HG03442 (cell line): ENCODE data around the gene FAM170B.

Source experiments
- ATAC-seq: cut with Tn5 transposase; IDR thresholded peaks from one replicate; pipeline ENCODE4 v1.9.1; 2021; ENCODE audit warnings: mild to moderate bottlenecking, moderate library complexity; ENCODE audit not compliant: unreplicated experiment

The FAM170B gene

DNA sequence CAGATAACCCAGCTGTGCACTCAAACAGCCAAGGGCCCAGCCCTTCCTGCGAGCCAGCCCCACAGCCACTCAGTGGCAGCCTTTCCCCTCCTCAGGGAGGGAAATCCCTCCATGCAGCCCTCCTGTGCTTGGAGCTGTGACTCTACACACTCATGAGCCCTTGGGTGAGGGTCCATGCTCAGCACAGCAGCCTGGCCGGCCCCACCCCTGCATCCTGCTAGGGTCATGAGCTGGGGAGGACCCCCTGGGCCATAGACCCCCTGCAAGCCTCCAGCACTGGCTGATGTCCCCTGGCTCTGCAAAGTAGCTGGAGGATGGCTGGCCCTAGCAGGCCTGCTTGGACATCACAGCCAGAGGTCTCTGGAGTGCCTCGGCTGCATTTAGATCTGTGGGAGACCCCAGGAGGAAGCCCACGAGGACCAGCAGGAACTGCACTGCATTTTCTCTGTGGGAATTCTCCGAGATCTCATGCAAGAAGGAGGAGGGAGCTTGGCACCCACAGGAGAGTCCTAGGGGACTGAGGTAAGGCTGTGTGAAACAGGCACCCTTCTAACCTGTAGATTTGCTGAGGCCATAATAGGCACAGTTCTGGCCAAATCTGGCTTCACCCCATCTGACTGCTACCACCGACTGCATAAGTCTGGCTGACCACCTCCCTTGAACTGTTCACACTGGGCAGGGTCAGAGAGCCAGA, 37.0 kb upstream of the FAM170B start:
- ATAC-seq: no peak

DNA sequence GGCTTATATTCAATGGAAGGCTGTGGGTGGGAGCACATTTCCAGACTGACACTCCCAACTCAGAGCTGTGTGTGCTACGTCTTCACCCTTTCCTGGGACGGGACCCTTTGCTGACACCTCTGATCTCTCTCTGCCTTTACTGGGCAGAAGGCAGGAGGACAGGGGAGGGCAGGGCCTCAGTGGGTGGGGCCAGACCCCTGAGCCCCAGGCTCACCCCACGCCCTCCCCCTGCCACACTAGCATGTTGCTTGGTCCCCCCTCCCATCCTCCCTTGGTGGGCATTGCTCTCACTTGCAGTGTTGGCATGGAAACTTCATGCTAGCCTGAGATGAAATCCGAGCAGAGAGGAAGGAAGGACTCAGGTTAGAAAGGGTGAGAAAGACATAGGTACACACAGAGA, 36.0 kb upstream of the FAM170B start:
- ATAC-seq: no peak

DNA sequence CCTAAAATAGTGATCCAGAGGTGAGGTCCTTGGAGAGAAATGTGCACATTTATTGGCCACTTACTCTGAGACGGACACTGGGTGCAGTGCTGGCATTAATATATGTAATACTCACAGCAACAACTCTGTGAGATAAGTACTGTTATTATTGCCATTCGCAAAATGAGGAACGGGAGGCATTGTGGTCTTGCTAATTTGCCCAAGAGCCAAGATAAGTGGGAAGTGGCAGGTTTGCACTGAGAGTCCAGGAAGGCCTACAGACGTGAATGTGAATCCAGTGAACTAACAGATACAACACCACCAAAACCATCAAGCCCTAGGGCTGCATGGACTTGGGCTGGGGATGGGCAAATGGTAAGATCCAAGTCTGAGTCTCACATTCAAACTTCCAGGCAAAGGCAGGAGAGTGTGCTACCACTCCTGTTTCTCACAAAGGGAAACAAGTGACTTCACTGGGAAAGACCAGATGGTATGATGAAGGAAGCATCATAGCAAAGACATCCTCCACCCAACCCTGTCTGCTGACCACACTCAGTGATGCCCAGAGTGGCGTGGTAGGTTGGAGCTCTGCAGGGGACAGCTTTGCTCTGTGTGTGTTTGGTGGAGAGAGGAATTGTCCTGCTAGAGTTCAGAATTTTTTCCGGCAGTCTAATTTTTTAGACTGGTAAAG, 35.1 kb upstream of the FAM170B start:
- ATAC-seq: no peak

DNA sequence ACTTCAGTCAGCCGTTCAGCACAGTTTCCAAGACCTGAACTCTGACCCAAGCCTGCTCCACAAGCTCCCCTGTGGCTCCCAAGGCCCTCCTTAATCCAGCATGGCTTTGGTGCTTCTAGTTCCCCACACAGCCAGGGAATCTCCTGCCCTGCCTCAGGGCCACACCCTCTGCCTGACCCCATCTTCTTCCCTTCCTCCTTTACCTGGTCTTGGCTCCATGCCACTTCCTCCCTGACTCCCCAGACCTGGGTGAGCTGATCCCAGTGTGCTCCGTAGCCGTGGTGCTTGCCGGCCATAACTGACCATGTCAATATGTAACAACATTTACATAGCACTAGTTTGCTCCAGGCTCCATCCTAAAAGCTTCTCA, 34.3 kb upstream of the FAM170B start:
- no peak for ATAC-seq

DNA sequence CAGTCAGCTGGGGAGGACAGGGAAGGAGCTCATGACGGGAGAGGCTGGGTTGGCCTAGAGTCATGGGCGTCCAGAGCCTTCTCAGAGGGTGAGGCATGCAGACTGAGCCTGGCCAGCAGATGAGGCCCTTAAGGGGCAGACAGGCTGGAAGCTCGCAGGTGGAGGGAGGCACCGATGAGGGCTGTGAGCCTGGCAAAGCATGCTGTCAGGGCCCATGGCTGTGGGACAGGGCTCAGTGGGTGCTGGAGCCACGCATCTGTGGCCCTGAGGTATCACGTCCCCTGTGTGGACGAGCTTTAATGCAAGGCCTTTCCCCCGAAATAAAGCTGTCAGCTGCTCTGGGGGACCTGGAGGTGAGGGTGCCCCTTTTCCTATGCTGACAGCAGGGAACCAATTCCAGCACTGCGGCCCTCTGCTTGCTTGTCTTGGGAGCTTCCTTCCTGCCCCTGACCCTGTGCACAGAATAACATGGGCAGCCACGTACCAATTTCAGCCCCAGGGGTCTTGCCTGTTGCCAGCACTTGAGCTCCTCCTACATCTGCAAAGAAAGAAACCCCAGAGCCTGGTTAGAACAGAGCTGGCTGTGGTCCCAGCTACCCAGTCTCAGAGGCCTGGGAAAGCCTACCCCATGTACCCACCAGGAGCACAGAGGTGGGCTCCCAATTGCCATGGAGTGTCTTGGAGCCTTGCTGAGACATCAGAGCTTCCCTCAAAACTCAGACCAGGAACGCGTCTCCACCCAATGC, 33.8 kb upstream of the FAM170B start:
- no peak for ATAC-seq

DNA sequence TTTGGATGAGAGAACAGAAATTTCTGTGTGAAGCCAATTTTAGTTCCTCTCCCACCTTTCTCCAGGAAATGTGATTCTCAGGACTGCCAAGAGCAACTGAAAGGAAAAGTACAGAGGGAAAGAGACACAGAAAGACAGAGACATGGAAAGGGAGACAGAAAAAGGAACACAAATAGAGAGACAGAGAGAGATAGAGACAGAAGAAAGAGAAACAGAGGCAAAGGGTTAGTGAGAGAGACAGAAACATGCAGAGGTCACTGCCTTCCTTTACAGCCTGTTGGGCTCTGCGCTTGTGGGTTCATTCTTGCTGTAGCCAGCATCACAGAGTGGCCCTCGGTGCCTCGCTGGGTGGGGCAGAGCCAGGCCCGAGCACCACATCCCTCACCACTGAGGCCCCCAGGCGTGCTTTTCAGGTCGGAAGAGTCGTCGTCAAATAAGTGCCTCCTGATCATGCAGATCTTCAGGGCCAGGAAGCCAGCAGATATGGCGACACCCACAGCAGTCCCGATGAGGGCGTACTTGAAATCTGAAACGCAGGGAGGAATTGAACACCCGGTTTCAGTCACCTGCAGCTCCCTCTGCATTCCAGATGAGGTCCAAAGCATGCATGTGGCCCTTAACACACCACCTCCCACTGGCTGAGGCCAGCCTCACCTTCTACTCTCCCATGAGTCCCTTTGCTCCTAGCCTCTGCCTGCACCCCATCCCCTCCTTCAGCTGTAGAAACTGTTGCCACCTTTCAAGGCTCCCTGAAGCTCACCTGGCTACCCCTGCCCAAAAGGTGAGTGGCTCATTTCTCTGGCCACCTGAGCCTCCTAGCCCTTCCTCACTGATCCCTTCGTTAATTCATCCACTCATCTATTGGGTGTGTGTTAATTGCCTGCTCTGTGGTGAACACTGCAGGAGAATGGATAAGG, 32.9 kb upstream of the FAM170B start:
- no peak for ATAC-seq

DNA sequence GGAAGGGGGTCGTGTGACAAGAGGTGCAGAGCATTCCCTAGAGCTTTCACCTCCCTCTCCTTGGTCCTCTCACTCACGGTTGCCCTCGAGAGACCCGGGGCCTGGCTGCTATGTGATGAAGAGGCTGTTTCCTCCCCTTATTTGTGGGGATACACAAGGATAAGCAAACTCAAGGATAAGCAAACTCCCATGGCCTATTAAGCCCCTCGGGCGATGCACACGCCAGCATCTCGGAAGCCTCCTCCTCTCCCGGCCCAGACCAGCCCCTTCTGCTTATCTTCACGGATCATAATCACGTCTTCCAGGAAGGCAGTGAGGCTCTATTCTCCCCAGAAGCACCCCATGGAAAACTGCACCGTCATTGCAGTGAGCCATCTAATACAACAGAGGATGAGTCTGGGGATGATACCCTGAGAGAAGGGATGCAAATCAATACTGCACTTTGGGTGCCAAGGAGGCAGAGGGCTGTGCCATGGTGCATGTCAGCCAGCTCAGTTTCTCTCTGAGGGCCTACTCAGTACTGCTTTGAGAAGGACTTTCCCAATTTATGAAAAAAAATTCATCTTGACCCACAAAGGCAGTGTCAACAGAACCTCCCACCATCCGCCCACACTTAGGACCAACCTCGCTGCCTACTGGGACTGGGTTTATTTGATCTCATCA, 32.1 kb upstream of the FAM170B start:
- ATAC-seq: no peak

DNA sequence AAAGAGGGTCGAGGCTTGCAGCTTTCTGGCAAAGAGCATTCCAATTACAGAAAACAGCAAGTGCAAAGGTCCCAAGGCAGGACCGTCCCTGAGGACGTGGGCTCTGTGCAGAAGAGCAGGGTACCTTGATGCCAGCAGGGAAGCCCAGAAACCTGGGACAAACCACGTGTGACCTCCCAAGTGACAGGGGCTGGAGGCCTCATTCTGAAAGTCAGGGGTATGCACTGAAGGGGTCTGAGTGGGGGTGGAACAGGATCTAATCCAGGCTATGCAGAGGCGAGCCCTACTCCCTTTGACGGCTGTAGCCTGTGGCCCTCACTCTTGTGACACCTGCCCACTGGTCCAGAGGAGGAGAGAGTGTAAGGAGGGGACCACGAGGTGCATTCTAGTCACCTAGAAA, 31.4 kb upstream of the FAM170B start:
- ATAC-seq: no peak

DNA sequence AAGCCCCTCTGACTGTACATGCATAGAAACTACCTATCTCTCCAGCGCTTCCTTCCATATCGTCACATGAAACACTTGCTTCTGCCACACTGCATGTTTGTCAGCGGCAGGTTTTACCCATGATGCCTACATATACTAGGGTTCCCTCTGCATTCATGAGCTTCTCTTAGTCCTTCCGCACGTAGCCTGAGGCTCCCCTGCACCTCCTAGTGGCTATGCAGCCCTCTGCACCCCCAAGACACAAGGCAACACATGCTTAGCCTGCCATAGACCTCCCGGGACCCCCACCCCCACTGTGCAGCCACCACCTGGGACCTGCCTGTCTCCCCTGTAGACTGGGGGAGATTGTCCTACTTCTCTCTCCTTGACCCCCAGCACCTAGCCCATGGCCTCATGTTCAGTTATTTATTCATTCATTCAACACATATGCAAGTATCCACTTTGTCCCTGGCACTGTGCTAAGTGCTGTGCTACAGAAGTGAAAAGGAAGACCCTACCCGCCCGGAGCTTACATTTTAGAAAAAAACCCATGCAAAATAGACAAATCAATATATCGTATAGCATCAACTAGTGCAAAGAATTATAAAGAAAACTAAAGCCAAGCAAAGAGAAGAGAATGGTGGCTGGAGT, 30.9 kb upstream of the FAM170B start:
- ATAC-seq: peak; percentile 86

DNA sequence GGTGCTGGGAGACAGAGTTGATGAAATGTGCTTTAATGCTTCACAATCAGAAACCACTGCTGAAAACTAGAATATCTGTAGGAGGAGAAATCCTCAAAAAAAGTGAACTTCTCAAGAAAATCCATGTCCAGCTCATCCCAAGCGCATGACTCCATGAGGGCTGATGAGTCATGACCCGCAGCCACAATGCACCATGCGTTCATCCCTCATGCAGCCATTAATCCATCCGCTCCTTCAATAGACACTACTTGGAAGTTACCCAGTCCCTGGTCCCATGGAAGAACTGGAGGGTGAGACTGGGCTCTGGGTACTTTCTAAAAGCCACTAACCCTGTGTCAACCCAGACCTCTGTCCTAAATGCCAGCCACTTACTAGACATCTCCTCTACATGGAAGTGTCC, 29.9 kb upstream of the FAM170B start:
- ATAC-seq: no peak

DNA sequence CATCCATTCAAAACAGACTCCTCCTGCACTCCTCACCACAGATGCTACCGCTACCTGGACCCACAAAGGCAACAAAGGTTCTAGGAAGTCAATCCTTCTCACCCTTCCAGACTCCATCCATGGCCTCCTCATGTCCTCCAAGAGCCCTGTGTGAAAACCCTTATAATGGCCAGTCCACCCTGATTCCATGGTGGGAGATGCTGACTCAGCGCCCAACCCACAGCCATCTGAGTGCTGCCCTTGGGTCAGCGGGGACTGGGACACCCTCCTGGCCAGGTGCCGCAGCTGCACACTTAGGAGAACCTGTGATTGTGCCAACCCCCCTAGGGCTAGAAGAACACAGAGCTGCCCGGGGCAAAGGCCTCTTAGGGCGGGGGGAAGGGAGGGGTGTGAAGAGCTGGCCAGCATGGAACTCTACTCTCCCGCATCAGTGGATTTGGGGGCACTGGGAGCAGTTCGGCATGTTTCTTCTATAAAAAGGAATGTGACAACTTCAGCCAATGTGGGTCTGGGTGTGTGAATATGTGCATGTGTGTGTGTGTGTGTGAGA, 29.0 kb upstream of the FAM170B start:
- ATAC-seq: no peak

DNA sequence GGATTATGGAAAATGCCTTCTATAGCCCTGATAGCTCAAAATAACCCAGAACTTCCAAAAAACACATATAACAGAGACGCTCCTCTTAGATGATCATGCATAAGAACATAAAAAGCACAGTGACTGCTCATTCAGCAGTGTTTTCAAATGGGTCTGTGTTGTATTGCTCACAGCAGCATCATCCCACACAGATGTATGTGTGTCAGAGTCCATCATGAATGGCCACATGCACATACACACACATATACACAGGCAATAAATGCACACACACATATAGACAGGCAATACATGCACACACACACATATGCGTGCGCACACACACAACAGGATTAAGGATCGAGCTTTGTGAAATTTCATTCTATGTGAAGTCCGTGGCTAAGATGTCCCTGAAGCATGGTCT, 28.2 kb upstream of the FAM170B start:
- no peak for ATAC-seq

DNA sequence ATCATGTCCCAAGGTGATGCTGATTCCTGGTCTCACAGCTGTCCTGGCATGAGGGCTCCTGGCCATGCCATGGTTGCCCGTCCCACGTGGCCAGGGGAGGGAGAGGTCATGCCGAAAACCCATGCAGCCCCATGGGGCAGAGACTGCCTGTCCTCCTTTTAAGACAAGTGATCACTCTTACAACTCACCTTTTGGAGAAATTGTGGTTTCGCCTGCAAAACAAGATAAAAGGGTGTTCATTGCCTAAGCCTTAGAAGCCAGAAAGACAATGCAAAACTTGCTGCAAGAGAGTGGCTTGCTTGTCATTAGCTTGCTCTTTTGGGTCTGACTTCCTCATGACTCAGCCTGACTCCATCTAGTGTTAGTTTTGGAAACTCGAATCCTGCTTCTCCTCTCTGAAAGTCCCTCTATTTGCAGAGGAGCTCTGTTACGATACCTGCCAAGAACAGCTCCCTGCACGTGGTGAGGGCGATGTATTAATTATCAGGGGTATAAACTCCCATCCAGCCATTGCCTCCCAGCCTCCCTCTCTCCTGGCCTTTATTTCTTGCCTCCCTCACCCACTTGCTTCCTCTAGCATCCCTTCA, 27.7 kb upstream of the FAM170B start:
- ATAC-seq: no peak

DNA sequence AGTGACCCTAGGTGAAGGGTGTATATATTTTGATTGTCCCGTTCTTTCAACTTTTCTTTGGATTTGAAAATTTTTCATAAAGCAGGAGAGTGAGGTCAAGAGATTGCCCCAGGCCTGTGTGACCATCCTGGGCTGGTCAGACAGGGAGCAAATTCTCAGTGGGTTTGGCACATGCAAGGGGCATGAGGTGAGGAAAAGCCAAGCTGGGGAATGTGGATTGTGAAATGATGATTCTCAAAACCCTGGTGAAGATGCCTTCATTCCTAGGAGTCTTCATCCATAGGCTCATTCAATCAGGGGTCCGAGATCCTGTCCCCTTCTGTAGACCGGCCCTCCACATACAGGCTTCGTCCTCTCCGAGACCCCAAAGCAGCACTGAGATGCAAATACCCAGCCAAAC, 27.0 kb upstream of the FAM170B start:
- no peak for ATAC-seq

DNA sequence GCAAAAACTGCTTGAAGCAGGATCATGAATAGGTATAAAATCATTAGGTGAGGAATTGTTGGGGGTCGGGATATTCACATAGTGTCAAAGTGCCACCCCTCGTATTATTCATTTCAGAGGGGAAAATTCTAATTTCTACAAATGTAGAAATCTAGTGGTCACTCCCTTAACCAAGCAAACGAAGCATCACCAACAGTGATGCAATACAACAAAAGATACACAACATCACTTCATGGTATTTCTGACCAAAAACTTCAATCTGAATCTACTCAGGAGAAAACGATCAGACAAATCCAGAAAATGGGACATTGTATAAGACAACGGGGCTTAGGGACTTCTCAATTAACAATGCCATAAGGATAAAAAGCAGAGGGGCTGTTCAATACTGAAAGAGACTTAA, 26.3 kb upstream of the FAM170B start:
- no peak for ATAC-seq

DNA sequence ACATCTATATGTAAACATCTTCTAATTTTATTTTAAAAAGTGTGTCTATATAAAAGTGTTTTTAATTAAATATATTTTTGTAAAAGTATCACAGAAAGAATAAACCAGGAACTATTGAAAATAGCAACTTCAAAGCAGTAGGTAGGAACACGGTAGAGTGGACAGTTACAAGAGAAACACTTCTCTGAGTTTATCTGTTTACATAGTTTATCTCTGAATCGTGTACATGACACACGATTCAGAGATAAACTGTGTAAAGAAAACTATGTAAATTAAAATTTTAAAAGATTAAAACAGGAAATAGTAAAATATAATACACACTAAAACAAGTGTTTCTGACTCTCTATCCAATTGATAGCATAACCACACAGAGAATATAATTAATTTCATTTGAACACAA, 25.1 kb upstream of the FAM170B start:
- no peak for ATAC-seq

DNA sequence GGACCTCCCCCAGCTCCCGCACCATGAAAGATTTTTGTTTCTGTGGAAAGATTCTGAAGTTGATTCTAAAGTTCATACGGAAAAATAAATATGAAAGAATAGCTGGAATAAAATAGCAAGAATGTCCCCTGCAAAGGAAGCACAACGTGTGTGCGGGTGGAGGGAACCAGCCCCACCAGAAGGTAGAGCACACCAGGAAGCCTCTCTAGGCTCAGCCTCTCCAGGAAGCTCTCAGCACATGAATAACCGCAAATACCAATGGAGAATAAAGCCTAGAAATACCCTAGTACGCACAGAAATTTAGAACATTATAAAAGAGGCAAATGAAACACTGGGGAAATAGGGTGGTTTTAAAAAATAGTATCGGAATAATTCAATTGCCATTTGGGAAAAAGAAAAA, 24.6 kb upstream of the FAM170B start:
- ATAC-seq: no peak

DNA sequence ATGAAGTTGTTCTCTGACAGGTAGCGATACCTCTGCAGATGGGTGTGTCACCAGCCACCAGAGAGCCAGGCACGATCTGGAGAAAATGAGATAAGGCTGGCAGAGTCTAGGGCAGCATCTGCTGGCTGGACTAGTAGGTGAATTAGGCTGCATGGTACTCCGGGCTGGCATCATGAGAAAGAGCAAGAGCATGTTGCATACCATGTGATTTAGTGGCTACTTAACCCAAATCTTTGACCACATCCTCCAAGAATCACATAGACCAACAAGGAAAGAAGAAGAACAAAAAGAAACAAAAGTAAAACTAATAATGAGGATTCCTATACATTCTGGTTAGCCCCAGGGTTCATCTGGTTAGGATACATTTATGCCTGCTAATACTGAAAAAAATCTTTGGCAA, 23.4 kb upstream of the FAM170B start:
- ATAC-seq: no peak

DNA sequence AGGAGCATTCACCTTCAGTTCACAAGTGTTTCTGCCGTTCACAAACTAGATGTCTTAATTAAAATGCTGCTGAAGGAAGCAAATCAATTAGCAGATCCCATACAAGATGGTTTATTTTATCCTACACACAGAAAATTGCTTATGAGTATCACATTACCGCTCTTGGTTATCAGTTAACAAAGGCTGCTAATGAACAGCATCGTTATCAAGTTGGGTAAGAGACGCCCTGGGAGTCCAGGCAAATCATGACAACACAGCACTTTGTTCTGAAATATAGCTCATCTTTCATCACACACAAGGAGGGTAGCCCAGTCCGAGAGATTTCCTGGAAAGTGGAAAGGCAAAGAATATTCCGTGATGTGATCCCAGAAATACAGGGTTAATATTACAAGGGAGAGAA, 20.8 kb upstream of the FAM170B start:
- ATAC-seq: no peak

DNA sequence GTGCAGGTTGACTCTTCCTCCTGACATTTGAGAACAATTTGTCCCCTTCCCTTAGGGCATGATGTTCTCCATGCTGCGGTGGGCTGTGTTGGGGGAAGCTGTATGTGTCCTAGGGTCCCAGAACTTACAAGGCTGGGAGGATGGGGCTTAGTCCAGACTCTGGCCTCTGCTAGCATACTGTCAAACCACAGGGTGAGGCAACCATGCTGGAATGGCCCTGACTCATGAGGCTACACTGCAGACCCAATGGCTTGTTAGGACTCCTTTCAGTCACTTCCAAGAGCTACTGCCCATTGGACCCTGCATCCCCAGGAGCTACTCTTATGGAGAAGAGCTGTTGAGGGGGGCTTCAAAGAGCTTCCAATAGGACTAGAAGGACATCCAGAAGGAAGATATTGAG, 20.1 kb upstream of the FAM170B start:
- ATAC-seq: no peak
